Stimulated activated CD8-positive, alpha-beta memory T cell treated with anti-CD3 and anti-CD28 coated beads, Interleukin-12 subunit alpha, Interleukin-12 subunit beta, amount 100 ng/mL, for 24 hours (primary cell): ENCODE data around the gene ABI3BP.

Experiments used
- DNase-seq: peaks from one replicate; pipeline ENCODE4 v3.0.0-alpha.2; 2020; ENCODE audit errors: extremely low read depth

The ABI3BP gene

GRCh38 chr3:100833483-100833882 is 159.7 kb downstream of the ABI3BP start:
- no peak for DNase-seq

GRCh38 chr3:100831629-100832028 is 161.6 kb downstream of the ABI3BP start:
- DNase-seq, result no peak

GRCh38 chr3:100830931-100831330 is 162.3 kb downstream of the ABI3BP start:
- DNase-seq, result no peak

- DNase-seq, result no peak
Observed at GRCh38 chr3:100825574-100825973, 167.6 kb downstream of the ABI3BP start.

GRCh38 chr3:100815583-100815982 is 177.6 kb downstream of the ABI3BP start:
- no peak for DNase-seq

- no peak for DNase-seq
Observed at GRCh38 chr3:100813828-100814227, 179.4 kb downstream of the ABI3BP start.

GRCh38 chr3:100811779-100812507 is 181.3 kb downstream of the ABI3BP start:
- no peak for DNase-seq

- DNase-seq, result no peak
Observed at GRCh38 chr3:100810671-100811070, 182.6 kb downstream of the ABI3BP start.

GRCh38 chr3:100804631-100805030 is 188.6 kb downstream of the ABI3BP start:
- no peak for DNase-seq

GRCh38 chr3:100803711-100804110 is 189.5 kb downstream of the ABI3BP start:
- no peak for DNase-seq

GRCh38 chr3:100802126-100802525 is 191.1 kb downstream of the ABI3BP start:
- DNase-seq, result no peak

GRCh38 chr3:100798012-100798411 is 195.2 kb downstream of the ABI3BP start:
- no peak for DNase-seq

GRCh38 chr3:100796556-100796955 is 196.7 kb downstream of the ABI3BP start:
- DNase-seq, result no peak

- no peak for DNase-seq
Observed at GRCh38 chr3:100789579-100789978, 203.6 kb downstream of the ABI3BP start.

- DNase-seq, result no peak
Observed at GRCh38 chr3:100783619-100784018, 209.6 kb downstream of the ABI3BP start.

GRCh38 chr3:100782906-100783305 is 210.3 kb downstream of the ABI3BP start:
- no peak for DNase-seq

- no peak for DNase-seq
Observed at GRCh38 chr3:100782348-100782747, 210.9 kb downstream of the ABI3BP start.

GRCh38 chr3:100781301-100781700 is 211.9 kb downstream of the ABI3BP start:
- no peak for DNase-seq

- DNase-seq, result no peak
Observed at GRCh38 chr3:100780071-100780622, 213.1 kb downstream of the ABI3BP start.

GRCh38 chr3:100779480-100779879 is 213.7 kb downstream of the ABI3BP start:
- no peak for DNase-seq

GRCh38 chr3:100777271-100777670 is 215.9 kb downstream of the ABI3BP start:
- DNase-seq, result no peak

GRCh38 chr3:100776746-100777145 is 216.5 kb downstream of the ABI3BP start:
- no peak for DNase-seq

- no peak for DNase-seq
Observed at GRCh38 chr3:100776097-100776729, 217.0 kb downstream of the ABI3BP start.
